GM12891 (cell line): ENCODE data around the gene KIAA0319L.

Experiments
- DNase-seq: peaks from one replicate; pipeline ENCODE4 v3.0.0; 2011; ENCODE audit warnings: low spot score; ENCODE audit not compliant: insufficient read length
- FAIRE-seq: peaks from 2 replicates; lab custom pipeline; 2011; peaks lifted over from hg19 to GRCh38; lab: Jason Lieb, UNC
- PAX5 ChIP-seq: IDR thresholded peaks from 2 replicates; pipeline ENCODE4 v1.6.1; 2011; ENCODE audit warnings: low read length, moderate library complexity, mild to moderate bottlenecking; ENCODE audit not compliant: insufficient read depth, severe bottlenecking
- POLR2A ChIP-seq: IDR thresholded peaks from 2 replicates; pipeline ENCODE4 v1.6.1; 2011; ENCODE audit warnings: low read depth, low read length, control low read depth
- POLR2AphosphoS5 ChIP-seq: IDR thresholded peaks from 2 replicates; pipeline ENCODE4 v1.6.1; 2011; ENCODE audit warnings: low read depth, low read length, control low read depth
- POU2F2 ChIP-seq: IDR thresholded peaks from 2 replicates; pipeline ENCODE4 v1.6.1; 2011; ENCODE audit warnings: low read depth, mild to moderate bottlenecking, control low read depth, low read length, moderate library complexity
- SPI1 ChIP-seq: IDR thresholded peaks from 2 replicates; pipeline ENCODE4 v1.6.1; 2011; ENCODE audit warnings: low read depth, low read length, control low read depth
- TAF1 ChIP-seq: IDR thresholded peaks from 2 replicates; pipeline ENCODE4 v1.6.1; 2011; ENCODE audit warnings: low read depth, low read length, control low read depth

The KIAA0319L gene

GRCh38 chr1:35555601-35556477 lies 1.4 kb downstream of the KIAA0319L start:
- peak; percentile 85 for FAIRE-seq
- no peak for DNase-seq
- no peak for TF ChIP-seq TAF1
- TF ChIP-seq SPI1: no peak
- no peak for TF ChIP-seq POLR2A
- no peak for TF ChIP-seq PAX5
- TF ChIP-seq POU2F2: no peak
- TF ChIP-seq POLR2AphosphoS5: no peak

- DNase-seq (no peak), FAIRE-seq (no peak)
- TF ChIP-seq POLR2A (no peak), TAF1 (no peak), POU2F2 (no peak), POLR2AphosphoS5 (no peak), SPI1 (no peak), PAX5 (no peak)
Observed at GRCh38 chr1:35555212-35555584, 2.0 kb downstream of the KIAA0319L start.

DNA sequence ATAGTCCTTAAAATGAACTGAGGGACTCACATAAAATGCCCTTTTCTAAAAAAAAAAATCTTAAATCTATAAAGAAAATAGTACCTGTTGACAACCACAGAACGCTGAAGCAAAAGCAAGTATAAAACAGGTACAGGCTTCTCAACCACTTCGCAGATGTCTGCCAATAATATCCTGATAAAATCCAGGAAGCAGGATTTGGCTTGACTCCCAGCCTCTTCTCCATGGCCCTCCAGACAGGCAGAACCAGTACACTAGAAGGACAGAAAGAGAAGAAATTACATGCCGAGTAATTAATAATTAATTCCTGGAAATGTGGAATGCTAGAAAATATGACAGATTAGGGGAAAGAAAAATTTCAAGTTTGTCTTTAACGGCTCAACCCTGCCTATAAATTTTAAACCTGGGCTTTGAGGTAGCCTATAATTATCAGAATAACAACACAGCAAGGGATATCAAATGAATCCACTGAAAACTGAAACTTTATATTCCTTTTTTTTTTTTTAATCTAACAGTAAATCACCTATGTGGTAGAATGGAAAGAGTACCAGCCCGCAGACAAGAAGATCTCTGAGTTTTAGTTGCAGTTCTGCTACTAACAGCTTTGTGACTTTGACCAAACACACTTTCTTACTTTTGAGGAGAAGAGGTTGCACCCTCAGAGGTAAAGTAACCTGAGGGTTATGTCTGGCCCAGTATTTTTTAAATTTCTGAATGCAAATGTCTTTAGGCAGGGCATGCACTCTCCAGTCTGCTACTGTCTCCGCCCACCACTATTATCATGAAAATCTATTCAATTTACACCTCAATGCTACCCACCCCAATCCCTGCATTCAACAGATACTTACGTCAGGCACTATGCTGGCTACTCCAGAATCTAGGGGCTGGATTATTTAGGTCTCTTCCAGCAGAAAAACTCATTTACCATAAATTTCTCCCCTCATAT lies 2.7 kb downstream of the KIAA0319L start:
- FAIRE-seq: no peak
- DNase-seq: no peak
- TF ChIP-seq POU2F2 (no peak), TAF1 (no peak), POLR2AphosphoS5 (no peak), SPI1 (no peak), PAX5 (no peak), POLR2A (no peak)

GRCh38 chr1:35553851-35554250 lies 3.4 kb downstream of the KIAA0319L start:
- FAIRE-seq (no peak), DNase-seq (no peak)
- TF ChIP-seq SPI1 (no peak), POLR2A (no peak)

- DNase-seq (no peak), FAIRE-seq (no peak)
- TF ChIP-seq SPI1 (no peak), POLR2AphosphoS5 (no peak), POLR2A (no peak), POU2F2 (no peak), TAF1 (no peak), PAX5 (no peak)
Observed at GRCh38 chr1:35546614-35547013, 10.6 kb downstream of the KIAA0319L start.

DNA sequence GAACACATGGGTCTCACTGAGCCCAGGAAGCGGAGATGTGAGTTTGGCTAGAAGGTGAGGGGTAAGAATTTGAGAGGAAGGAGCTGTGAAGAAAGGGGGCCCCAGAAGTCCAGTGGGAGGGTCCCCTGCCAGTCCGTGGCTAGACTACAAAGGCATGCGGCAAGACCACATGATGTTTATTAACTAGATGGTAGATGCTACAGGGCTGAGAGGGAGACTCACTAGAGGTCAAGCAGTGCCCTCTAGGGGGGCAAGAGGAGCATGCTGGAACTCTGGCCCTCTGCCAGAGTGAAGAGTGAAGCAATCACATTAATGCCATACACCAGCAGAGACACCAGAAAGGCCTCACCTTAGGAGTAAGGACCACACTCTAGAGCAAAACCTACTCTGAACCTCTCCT lies 12.2 kb downstream of the KIAA0319L start:
- no peak for DNase-seq
- TF ChIP-seq POLR2A: no peak
- peak; percentile 71 for FAIRE-seq

- TF ChIP-seq POLR2A: no peak
- TF ChIP-seq SPI1: peak; percentile 73
- no peak for TF ChIP-seq TAF1
- TF ChIP-seq POLR2AphosphoS5: no peak
- FAIRE-seq (peak; percentile 90), DNase-seq (no peak)
Observed at GRCh38 chr1:35539824-35540261, 17.4 kb downstream of the KIAA0319L start.

GRCh38 chr1:35539073-35539823 lies 18.0 kb downstream of the KIAA0319L start:
- DNase-seq: no peak
- no peak for FAIRE-seq
- TF ChIP-seq POLR2A: peak; percentile 45; the same call in 1 of the 2 replicates
- TF ChIP-seq SPI1: peak; percentile 81
- TF ChIP-seq POU2F2: no peak
- peak; percentile 24; the same call in 1 of the 2 replicates for TF ChIP-seq TAF1

DNA sequence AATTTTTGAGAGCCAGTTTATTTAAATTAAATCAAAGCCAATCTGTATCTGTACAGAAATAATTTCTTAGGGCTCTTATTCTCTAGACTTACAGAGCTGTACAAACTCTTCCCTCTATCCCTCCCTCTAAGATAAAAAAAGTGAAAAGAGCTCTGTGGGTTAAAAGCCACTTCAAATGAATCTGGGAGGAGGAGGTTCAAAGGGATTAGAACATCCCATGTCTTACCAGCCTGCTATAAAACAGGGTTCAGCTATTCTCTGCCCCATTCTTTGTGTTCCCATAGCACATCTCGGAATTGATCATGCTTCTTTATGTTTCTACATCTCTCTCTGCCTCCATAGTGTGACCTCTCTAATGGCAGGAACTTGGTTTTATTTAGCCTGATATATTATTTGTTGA lies 19.4 kb downstream of the KIAA0319L start:
- DNase-seq (no peak), FAIRE-seq (no peak)
- TF ChIP-seq POLR2AphosphoS5 (no peak), POU2F2 (no peak)
